Osteocyte (in vitro differentiated cells): ENCODE data around the gene RAI14. TPM values are rescaled to one million over a fixed set of nuclear protein-coding genes. Genes with fewer than 3 reads are reported as not detected.
"Not testable (repeated sequence)": the region's sequence is repeated elsewhere in the genome, so short reads cannot be mapped to it uniquely, and the experiment has no call there.

Source experiments
- DNase-seq: peaks from one replicate; pipeline ENCODE4 v3.0.0; 2021; ENCODE audit warnings: mixed read lengths; ENCODE audit not compliant: unreplicated experiment; ENCODE audit errors: extremely low spot score
- H3K27ac Mint-ChIP-seq: one replicate; pipeline ENCODE4 v1.8.0; 2021; ENCODE audit warnings: mild to moderate bottlenecking, mixed read lengths; ENCODE audit not compliant: unreplicated experiment
- H3K27me3 Mint-ChIP-seq: one replicate; pipeline ENCODE4 v1.8.0; 2021; ENCODE audit warnings: mixed read lengths; ENCODE audit not compliant: unreplicated experiment
- H3K36me3 Mint-ChIP-seq: one replicate; pipeline ENCODE4 v1.8.0; 2021; ENCODE audit warnings: mixed read lengths; ENCODE audit not compliant: unreplicated experiment
- H3K4me1 Mint-ChIP-seq: one replicate; pipeline ENCODE4 v1.8.0; 2021; ENCODE audit warnings: mixed read lengths; ENCODE audit not compliant: unreplicated experiment
- H3K4me3 Mint-ChIP-seq: one replicate; pipeline ENCODE4 v1.8.0; 2021; ENCODE audit warnings: mild to moderate bottlenecking, moderate library complexity, mixed read lengths; ENCODE audit not compliant: unreplicated experiment
- H3K9me3 Mint-ChIP-seq: one replicate; pipeline ENCODE4 v1.8.0; 2021; ENCODE audit warnings: mixed read lengths; ENCODE audit not compliant: unreplicated experiment
- CTCF ChIP-seq: fragments of 200-600 bp; sonication (generic); IDR thresholded peaks from 2 replicates; pipeline ENCODE4 v1.5.0; 2021; ENCODE audit warnings: antibody characterized with exemption, mild to moderate bottlenecking, moderate library complexity
- total RNA-seq: library from RNA; stranded (reverse); gene quantifications from 2 replicates; pipeline ENCODE4 v1.2.1, GENCODE V29; 2021

RAI14 gene
- total RNA-seq, 1 donor from 2014 or later = 130 TPM

- no peak for DNase-seq
- no peaks in the 10 kb centered on the region for H3K9me3 Mint-ChIP-seq
- H3K4me3 Mint-ChIP-seq = no peak overlapping the region
- H3K27ac Mint-ChIP-seq = no peak overlapping the region
- no peaks in the 10 kb centered on the region for H3K27me3 Mint-ChIP-seq
- peaks cover 23% of the 10 kb centered on the region for H3K4me1 Mint-ChIP-seq
- no peak for TF ChIP-seq CTCF
- peaks cover 4% of the 10 kb centered on the region for H3K36me3 Mint-ChIP-seq
Observed at GRCh38 chr5:34700078-34700452, 43.9 kb downstream of the RAI14 start.

- H3K4me1 Mint-ChIP-seq = peaks cover 23% of the 10 kb centered on the region
- not testable (repeated sequence) for H3K4me3 Mint-ChIP-seq
Observed at GRCh38 chr5:34701442-34701841, 45.3 kb downstream of the RAI14 start.

GRCh38 chr5:34703767-34704713 lies 47.9 kb downstream of the RAI14 start:
- H3K4me3 Mint-ChIP-seq = no peak overlapping the region
- DNase-seq = no peak
- no peak overlapping the region for H3K27ac Mint-ChIP-seq
- no peaks in the 10 kb centered on the region for H3K9me3 Mint-ChIP-seq
- H3K27me3 Mint-ChIP-seq = no peaks in the 10 kb centered on the region
- H3K4me1 Mint-ChIP-seq = peaks cover 29% of the 10 kb centered on the region
- TF ChIP-seq CTCF = no peak
- H3K36me3 Mint-ChIP-seq = peaks cover 12% of the 10 kb centered on the region

More at GRCh38 chr5:34701442-34701841, 45.3 kb downstream of the RAI14 start:
- H3K27ac Mint-ChIP-seq = peak overlapping the region; percentile 5
- H3K27me3 Mint-ChIP-seq, H3K9me3 Mint-ChIP-seq, H3K36me3 Mint-ChIP-seq, DNase-seq: not testable (repeated sequence)

GRCh38 chr5:34706084-34706483 lies 50.0 kb downstream of the RAI14 start:
- peaks cover 49% of the 10 kb centered on the region for H3K4me1 Mint-ChIP-seq
- H3K4me3 Mint-ChIP-seq = no peak overlapping the region
- H3K9me3 Mint-ChIP-seq = no peaks in the 10 kb centered on the region
- H3K36me3 Mint-ChIP-seq = peaks cover 12% of the 10 kb centered on the region
- DNase-seq = no peak
- no peaks in the 10 kb centered on the region for H3K27me3 Mint-ChIP-seq
- TF ChIP-seq CTCF = no peak
- peak overlapping the region; percentile 64 for H3K27ac Mint-ChIP-seq

- no peak for DNase-seq
- Mint-ChIP-seq H3K9me3 (no peaks in the 10 kb centered on the region), H3K27ac (peak overlapping the region; percentile 73), H3K4me3 (no peak overlapping the region), H3K4me1 (peaks cover 48% of the 10 kb centered on the region), H3K36me3 (peaks cover 12% of the 10 kb centered on the region), H3K27me3 (no peaks in the 10 kb centered on the region)
- no peak for TF ChIP-seq CTCF
Observed at GRCh38 chr5:34707451-34708107, 51.5 kb downstream of the RAI14 start.
